Keratinocyte (primary cell): ENCODE results near the gene LMO7.

Experiments used
- CTCF ChIP-seq, 3 experiments: IDR thresholded peaks in 1 of 3; conservative IDR thresholded peaks in 1 of 3; optimal IDR thresholded peaks in 1 of 3; 2 replicates in 2 of 3; 3 replicates in 1 of 3; pipeline versions ENCODE3 to v1.5.1; 2011; ENCODE audit warnings: low read length in 3 of 3, mild to moderate bottlenecking in 3 of 3, moderate library complexity in 2 of 3, control low read depth in 1 of 3, inconsistent platforms in 1 of 3; ENCODE audit not compliant: insufficient read depth in 2 of 3; ENCODE audit errors: extremely low read depth in 1 of 3
- EZH2 ChIP-seq: IDR thresholded peaks from one replicate; pipeline ENCODE4 v1.6.1; 2012; ENCODE audit warnings: inconsistent platforms, mild to moderate bottlenecking, low read length, moderate library complexity

DNA sequence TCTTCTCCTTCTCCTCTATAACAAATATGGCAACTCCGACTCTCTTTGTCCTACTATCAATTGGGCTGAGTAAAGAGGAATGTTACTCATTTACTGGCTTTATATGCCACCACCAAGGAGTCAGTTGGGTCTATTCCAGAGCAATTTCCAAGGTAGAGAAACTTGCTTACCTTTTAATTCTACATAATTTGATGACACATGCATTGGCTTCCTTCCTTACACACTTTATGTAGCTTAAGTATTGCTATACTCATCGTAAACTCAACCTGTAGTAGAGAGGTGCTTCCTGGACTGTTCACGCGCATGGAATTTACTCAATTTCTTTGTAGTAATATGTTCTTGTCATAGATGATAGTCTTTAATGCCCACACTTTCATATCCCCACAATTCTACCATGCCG lies 160.7 kb downstream of the LMO7 start:
- no peak for TF ChIP-seq CTCF (optimal IDR thresholded peaks at IDR 0.05 in 1 of 3, IDR thresholded peaks at IDR 0.05 in 1 of 3, conservative IDR thresholded peaks at IDR 0.05 in 1 of 3; ENCODE audit: extremely low read depth in 1 of 3, insufficient read depth in 2 of 3, low read length in 3 of 3)
- TF ChIP-seq EZH2, result no peak
